Measurements from ENCODE around the gene BRME1.
"Not testable (repeated sequence)": the region's sequence is repeated elsewhere in the genome, so short reads cannot be mapped to it uniquely, and the experiment has no call there.

Gene BRME1

GRCh38 chr19:13864667-13865570 is 41.0 kb downstream of the BRME1 start:
- no peak for DNase-seq

- no peak for DNase-seq
Measured at GRCh38 chr19:13864046-13864666, 41.8 kb downstream of the BRME1 start.

- DNase-seq, result peak; percentile 82
Measured at GRCh38 chr19:13861714-13862531, 44.0 kb downstream of the BRME1 start.

GRCh38 chr19:13861392-13861713 is 44.6 kb downstream of the BRME1 start:
- DNase-seq, result no peak

- DNase-seq, result no peak
Measured at GRCh38 chr19:13860679-13861391, 45.1 kb downstream of the BRME1 start.

GRCh38 chr19:13859361-13859880 is 46.5 kb downstream of the BRME1 start:
- DNase-seq, result no peak

GRCh38 chr19:13856497-13856896 is 49.4 kb downstream of the BRME1 start:
- DNase-seq, result no peak

- DNase-seq, result not testable (repeated sequence)
Measured at GRCh38 chr19:13852171-13852707, 53.7 kb downstream of the BRME1 start.

GRCh38 chr19:13851734-13852114 is 54.2 kb downstream of the BRME1 start:
- not testable (repeated sequence) for DNase-seq

- peak; percentile 65 for DNase-seq
Measured at GRCh38 chr19:13850910-13851733, 54.8 kb downstream of the BRME1 start.

- DNase-seq, result no peak
Measured at GRCh38 chr19:13849991-13850909, 55.7 kb downstream of the BRME1 start.

GRCh38 chr19:13848798-13849676 is 56.9 kb downstream of the BRME1 start:
- DNase-seq, result no peak

- DNase-seq, result no peak
Measured at GRCh38 chr19:13848340-13848677, 57.6 kb downstream of the BRME1 start.

GRCh38 chr19:13847407-13848339 is 58.2 kb downstream of the BRME1 start:
- DNase-seq, result peak; percentile 61

- DNase-seq, result peak; percentile 84
Measured at GRCh38 chr19:13846557-13847406, 59.1 kb downstream of the BRME1 start.

GRCh38 chr19:13844130-13844631 is 61.7 kb downstream of the BRME1 start:
- DNase-seq, result no peak

All from activated T-cell treated with anti-CD3 and anti-CD28 coated beads for 4 hours (primary cell).